Measurements from ENCODE around the gene FMC1.
"Not testable (repeated sequence)": the region's sequence is repeated elsewhere in the genome, so short reads cannot be mapped to it uniquely, and the experiment has no call there.

The FMC1 gene

DNA sequence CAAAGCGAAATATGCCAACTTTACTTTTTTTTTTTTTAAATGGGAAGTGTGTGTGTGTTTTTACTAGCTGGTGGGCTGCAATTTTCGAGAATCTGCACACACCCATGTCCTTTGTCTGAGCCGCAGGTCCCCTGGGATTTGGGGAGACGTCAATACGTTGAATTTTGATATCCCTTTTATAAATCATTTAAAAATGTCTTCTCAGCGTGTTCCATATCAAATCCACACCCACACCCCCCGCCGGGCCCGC is 404 bp upstream of the FMC1 start:
- DNase-seq, result peak in 1 of 5 experiments; percentile 69

DNA sequence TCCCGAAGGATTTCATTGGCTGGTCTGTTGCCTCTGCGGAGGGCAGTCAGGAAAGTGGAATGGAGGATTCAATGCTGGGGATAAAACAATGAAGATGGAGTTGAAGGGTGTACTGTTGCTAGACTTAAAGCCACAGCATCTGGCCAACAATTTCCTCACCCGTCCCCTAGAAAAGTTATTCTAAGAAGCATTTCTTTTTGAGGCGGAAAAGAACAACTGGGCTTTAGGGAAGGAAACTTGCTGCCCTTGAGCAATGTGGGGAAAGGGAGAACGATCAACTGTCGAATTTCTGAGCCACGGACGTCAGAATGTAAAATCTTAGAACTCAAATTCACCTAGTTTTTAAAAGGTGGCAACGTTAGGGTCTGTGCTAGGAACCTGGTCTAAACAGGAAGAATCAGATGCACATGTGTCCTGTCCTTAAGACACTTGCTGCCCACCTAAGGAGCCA is 664 bp downstream of the FMC1 start:
- DNase-seq, result no peak

DNA sequence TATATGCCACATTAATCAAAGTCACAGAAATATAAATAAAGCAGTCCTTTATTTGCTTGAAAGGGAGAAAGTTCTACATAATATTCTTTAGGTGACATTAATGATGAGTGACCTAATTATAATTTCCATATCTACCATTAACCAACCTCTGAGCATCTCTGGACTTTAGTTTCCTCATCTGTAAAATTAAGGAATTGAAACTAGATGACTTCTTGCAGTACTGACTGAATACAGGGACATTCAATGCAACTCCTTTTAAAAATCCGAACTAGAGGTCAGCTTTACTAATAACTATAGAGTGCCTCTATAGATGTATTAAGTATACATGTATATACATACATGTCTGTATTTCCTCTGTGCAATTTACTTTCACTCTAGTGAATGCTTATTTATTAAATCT is 3.9 kb downstream of the FMC1 start:
- DNase-seq, result no peak

- DNase-seq, result no peak
Observed at GRCh38 chr7:139351027-139351426, 9.9 kb downstream of the FMC1 start.

DNA sequence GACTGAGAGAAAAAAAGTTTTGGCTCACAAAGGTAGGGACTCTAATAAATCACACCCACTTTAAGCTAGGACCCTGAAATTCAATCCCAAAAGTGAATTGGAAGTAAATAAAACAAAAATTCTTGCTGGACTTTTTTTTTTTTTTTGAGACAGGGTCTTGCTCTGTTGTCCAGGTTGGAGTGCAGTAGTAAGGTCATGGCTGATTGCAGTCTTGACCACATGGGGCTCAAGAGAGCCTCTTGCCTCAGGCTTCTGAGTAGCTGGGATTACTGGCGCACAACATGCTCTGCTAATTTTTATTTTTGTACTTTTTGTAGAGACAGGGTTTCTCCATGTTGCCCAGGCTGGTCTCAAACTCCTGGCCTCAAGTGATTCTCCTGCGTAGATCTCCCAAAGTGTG is 13.6 kb downstream of the FMC1 start:
- DNase-seq, result no peak

DNA sequence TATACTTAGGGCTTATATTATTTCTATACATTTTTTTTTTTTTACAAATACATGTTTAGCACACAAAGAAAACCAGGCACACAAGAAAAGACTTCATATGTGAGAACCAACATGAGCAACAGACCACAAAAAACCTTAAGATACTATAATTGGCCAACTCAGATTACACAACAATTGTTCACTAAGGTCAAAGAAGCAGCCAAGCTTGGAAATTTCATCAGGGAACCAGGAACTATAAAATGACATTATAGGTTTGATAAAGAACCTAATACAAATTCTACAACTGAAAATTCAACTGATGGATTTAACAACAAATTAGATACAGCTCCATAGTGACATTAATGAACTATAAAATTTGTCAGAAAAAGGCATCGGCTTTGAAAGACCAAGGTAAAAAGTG is 14.2 kb downstream of the FMC1 start:
- no peak for DNase-seq

DNA sequence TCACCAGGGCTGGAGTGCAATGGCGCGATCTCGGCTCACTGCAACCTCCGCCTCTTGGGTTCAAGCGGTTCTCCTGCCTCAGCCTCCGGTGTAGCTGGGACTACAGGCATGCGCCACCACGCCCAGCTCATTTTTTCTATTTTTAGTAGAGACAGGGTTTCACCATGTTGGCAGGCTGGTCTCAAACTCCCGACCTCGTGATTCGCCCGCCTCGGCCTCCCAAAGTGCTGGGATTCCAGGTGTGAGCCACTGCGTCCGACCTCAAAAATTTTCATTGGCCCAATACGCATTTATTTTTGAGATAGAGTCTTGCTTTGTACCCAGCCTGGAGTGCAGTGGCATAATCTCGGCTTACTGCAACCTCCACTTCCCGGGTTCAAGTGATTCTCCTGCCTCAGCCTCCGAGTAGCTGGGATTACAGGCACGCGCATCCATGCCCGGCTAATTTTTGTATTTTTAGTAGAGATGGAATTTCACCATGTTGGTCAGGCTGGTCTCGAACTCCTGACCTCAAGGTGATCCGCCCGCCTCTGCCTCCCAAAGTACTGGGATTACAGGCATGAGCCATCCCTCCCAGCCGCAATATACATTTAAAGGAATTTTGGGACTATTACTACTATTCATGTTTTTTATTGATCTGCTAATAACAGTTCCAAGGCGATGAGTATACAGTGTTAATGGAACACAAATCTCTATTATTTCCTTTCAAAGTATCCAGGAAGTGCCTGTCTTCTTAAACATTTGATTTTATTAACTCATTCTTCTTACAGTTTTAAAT is 16.8 kb downstream of the FMC1 start:
- not testable (repeated sequence) for DNase-seq

- peak in 4 of 5 experiments; percentile 9 to 80 (median 22) for DNase-seq
Observed at GRCh38 chr7:139358541-139359365, 17.6 kb downstream of the FMC1 start.

DNA sequence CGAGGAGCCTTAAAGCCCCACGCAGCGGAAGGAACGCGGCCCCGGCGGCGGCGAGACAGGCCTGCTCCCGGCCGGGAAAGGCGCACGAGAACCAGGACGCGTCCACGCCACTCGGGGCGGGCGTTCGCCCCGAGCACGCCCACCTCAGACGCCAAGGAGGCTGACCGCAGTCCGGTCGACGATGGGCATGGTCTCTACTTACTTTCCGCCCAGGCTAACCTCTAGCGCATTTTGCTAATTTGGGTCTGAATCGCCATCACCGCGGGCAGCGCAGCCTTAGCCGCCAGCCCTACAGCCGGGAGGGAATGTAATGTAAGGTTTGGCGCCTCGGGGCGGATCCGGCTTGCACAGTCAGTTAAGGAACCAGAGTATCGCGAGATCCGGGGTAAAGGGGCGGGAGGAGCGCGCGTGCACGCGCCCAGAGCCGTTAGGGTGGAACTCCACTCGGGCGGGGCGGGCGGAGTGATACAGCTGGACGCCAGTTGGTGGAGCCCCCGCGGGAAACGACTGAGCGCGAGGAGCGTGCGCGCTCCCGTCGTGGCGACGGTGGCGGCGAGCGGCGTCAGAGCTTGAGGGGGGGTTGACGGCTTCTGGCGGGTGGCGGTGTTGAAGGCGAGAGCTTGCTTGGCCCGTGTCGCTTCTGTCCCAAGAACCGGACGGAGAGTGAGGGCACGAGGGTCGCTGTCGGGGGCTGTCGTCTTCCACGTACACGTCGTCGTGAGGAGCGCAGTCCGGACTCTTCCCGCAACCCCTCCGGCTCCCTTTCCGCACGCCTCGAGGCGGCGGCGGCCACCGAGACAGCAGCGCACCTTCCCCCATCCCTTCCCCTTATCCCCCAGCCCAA is 18.5 kb downstream of the FMC1 start, which contains the start of gene LUC7L2:
TSS of gene LUC7L2 (plus strand) at position 529 of the 844 bp plus-strand sequence. CDS start 368 bp downstream, outside the sequence.
- peak; percentile 98 to 100 (median 99) for DNase-seq

DNA sequence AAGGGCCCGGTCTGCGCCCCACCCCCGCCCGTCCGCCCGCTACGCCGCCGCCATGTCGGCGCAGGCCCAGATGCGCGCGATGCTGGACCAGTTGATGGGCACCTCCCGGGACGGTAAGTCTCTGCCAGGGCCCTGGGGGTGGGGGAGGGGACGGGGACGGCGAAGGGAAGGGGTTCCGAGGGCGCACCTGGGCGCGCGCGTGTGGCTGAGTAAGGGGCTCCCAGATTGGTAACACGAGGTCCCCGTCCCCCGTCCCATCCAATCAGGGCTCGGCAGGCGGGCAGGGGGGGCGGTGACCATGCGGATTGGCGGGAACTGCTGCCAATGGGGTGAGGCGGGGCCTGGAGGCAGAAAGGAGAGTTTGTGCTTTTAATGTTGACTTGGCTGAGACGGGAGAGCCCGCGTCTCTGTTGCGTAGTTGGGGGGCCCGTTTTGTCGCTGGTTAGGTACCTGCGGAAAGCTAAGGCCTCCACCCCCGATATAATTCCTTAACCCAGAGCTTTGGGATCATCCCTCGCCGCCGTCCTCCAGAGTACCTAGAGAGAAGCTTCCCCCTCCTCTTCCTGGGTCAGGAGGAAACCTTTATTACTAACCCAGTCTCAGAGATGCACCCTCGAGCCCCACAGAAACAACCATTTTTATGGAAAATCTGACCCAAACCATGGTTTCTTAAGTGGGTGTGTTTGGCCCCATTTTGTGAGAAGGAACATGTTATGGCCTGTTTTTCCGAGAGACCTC is 19.2 kb downstream of the FMC1 start:
- peak; percentile 95 to 99 (median 98) for DNase-seq

DNA sequence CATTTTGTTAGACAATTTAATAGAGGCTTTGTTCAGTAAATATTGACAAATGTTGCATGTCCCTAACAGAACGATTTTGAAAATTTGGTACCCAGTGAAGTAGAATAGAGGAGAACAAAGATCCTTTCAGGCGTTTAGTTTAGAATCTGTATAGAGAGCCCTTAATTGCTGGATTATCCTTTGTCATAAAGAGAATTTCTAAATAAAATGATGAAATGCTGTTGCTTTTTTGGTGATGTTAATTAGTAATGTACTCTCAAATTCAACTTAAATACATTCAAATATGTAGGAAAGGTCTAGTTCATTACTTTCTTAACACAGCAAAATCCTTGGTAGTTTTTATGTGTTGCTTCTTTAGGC is 19.8 kb downstream of the FMC1 start:
- no peak for DNase-seq

DNA sequence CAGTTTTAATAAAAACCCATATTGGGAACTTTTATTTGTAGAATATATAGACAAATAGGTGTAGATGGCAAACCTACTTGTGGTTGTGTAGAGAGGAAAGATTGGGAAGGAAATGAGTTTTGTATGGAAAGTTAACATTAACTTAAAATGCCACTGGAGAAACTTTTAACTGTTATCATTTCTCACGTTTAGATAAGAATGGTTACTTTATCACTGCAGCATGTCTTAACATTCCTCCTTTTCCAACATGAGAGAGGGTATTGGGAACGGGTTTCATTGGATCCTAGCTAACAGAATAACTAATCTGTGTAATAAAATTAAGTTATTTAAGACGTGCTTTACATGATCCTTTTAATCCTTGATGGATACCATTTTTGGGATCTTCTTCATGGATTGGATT is 20.4 kb downstream of the FMC1 start:
- DNase-seq, result no peak

GRCh38 chr7:139362302-139362701 is 21.2 kb downstream of the FMC1 start:
- no peak for DNase-seq

- DNase-seq, result peak in 1 of 5 experiments; percentile 26
Observed at GRCh38 chr7:139362981-139363380, 21.8 kb downstream of the FMC1 start.

- DNase-seq, result no peak
Observed at GRCh38 chr7:139365336-139365735, 24.2 kb downstream of the FMC1 start.

DNA sequence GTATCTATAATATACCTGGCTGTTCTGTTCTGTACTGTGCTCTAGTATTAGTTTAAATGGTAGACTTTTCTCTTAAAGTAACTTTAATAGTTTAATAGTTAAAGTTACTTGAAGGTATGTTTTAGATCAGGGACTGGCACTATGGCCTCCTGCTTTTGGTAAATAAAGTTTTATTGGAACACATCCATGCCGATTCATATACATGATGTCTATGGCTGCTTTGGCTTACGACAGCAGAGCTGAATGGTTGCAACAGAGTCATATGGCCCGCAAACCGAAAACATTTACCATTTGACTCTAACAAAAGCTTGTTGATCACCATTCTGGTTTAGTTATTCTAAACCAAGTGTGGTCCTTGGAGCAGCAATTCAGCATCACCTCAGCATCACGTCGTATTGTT is 25.3 kb downstream of the FMC1 start:
- no peak for DNase-seq

DNA sequence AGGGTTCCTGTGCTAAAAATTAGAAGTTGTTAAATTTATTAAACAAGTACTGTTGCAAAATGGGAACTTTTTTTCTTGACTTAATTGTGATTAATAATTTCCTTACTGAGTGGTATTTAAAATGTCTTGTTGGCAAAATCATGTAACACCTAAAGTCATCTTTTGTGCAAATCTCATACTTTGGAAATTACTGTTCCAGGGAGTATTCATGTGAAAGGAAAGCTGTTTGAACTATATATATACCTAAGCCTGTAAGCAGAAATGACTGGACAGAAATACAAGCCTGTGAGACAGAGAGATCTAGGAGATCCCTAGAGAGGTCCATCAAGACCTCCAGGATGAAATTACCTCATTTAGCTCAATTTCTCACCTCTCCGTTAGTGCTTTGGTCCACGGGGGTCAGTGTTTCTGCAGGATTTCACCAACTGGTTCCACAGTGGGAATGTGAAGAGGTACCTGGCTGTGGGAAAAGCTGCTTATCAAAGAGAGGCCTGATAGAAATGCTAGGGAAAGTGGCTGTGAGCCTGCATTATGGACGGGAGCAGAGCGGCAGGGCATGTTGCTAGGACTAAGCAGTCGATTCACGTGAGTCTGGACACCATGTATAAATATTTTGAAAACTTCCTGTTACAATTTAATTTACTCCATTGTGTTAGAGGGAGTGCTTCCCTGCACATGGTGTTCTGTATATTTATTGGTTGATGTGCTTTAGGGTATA is 26.5 kb downstream of the FMC1 start:
- no peak for DNase-seq

DNA sequence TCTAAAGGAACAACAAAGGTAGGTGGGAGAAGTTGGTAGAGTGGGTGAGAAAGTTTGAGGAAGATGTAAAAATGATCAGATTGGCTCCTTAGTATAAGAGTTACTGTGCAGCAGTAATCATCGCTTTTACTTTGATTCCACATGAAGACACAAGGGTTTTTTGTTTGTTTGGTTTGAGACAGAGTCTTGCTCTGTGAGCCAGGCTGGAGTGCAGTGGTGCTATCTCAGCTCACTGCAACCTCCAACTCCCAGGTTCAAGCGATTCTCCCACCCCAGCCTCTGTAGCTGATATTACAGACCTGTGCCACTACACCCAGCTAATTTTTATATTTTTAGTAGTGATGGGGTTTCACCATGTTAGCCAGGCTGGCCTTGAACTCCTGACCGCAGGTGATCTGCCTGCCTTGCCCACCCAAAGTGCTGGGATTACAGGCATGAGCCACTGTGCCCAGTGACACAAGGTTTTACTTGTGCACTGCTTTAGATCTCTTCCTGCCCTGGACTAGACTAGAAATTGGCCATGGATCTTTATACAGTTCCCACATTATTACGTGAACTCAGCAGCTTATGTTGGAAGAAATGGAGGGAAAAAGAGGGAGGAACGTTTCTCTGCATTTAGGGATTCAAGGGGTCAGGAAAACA is 29.3 kb downstream of the FMC1 start:
- no peak for DNase-seq

- DNase-seq, result no peak
Observed at GRCh38 chr7:139370943-139371313, 29.8 kb downstream of the FMC1 start.

DNA sequence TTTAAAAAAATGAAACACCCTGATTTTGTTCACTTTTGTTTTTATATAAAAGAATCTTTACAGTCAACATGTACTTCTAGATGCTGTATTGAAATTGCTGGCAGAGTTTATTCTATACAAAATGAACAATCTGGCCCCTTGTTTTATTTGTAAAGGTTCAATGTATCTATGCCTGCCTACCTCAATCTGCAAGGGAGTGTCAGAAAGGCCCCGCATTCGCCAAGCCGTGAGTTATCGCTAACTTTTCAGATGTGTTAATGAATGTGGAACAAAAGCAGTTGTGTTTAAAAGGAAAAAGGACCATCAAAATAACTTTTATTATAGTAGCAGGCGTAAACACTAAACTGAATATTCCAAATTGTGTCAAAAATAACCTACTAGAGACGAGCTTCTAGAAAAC is 33.1 kb downstream of the FMC1 start:
- DNase-seq, result no peak

DNA sequence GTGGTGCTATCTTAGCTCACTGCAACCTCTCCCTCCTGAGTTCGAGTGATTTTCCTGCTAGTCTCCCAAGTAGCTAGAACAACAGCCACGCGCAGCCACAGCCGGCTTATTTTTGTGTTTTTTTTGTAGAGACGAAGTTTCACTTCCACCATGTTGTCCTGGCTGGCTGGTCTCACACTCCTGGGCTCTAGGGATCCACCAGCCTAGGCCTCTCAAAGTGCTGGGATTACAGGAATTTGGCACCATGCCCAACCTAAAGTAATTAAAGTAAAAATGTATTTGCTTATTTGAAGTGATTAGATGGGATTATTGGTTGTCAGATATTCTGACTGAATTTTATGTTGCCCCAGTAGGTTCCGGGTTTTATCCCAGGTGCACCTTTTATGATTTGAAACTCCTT is 41.3 kb downstream of the FMC1 start:
- no peak for DNase-seq
